MM.1S (cell line): ENCODE data around the gene ALDH3B2.

Experiments
- CTCF ChIP-seq: fragments of 300-600 bp; sonication (generic); IDR thresholded peaks from 2 replicates; pipeline ENCODE4 v1.5.1; 2016; ENCODE audit warnings: antibody characterized with exemption, low read length, mixed read lengths
- EZH2 ChIP-seq: fragments of 300-600 bp; sonication (generic); optimal IDR thresholded peaks from 2 replicates; pipeline ENCODE3; 2017; ENCODE audit warnings: low read depth, mild to moderate bottlenecking, antibody characterized with exemption, low read length, mixed read lengths
- EZH2phosphoT487 ChIP-seq: fragments of 300-600 bp; sonication (generic); IDR thresholded peaks from 2 replicates; pipeline ENCODE4 v1.6.1; 2018; ENCODE audit warnings: antibody characterized with exemption, low read length

GRCh38 chr11:67649634-67650510 is 24.6 kb downstream of the ALDH3B2 start:
- TF ChIP-seq EZH2 (no peak), CTCF (no peak), EZH2phosphoT487 (no peak)
